H1 (cell line): Measurements from ENCODE around the gene TMIGD2. TPM values are rescaled to one million over a fixed set of nuclear protein-coding genes. Genes with fewer than 3 reads are reported as not detected.

Source experiments
- CTCF ChIA-PET: fragments of 300-600 bp; sonication (Branson Sonifier 250); formaldehyde crosslinking; loops from one replicate; lab custom pipeline; 2021; ENCODE audit not compliant: partially characterized antibody; lab: Charles Lee
- POLR2A ChIA-PET: fragments of 300-600 bp; sonication (Branson Sonifier 250); formaldehyde crosslinking; loops from one replicate; lab custom pipeline; 2021; ENCODE audit warnings: inconsistent platforms; ENCODE audit not compliant: partially characterized antibody; lab: Charles Lee
- DNase-seq, 2 experiments: peaks; one replicate each; pipeline versions ENCODE4 v3.0.0 to v3.0.0-alpha.2; 2010 to 2022; ENCODE audit warnings: low spot score in 2 of 2, low read depth in 1 of 2, mixed read lengths in 1 of 2
- FAIRE-seq: peaks from 2 replicates; lab custom pipeline; 2011; peaks lifted over from hg19 to GRCh38; lab: Jason Lieb, UNC
- H2AFZ ChIP-seq: 2 replicates; pipeline ENCODE4 v1.8.1; 2012; ENCODE audit warnings: low read length, inconsistent platforms
- H2AK5ac ChIP-seq: 2 replicates; pipeline ENCODE4 v1.6.1; 2013; ENCODE audit warnings: low read depth, low read length
- H2BK120ac ChIP-seq: replicated peaks from 2 replicates; pipeline ENCODE3; 2013; ENCODE audit warnings: low read depth, low read length, inconsistent platforms
- H2BK12ac ChIP-seq: 2 replicates; pipeline ENCODE4 v1.6.1; 2013; ENCODE audit warnings: low read depth, low read length
- H2BK15ac ChIP-seq: 2 replicates; pipeline ENCODE4 v1.6.1; 2013; ENCODE audit warnings: low read length
- H2BK20ac ChIP-seq: 2 replicates; pipeline ENCODE4 v1.6.1; 2013; ENCODE audit warnings: low read length
- H2BK5ac ChIP-seq: 2 replicates; pipeline ENCODE4 v1.6.1; 2013; ENCODE audit warnings: low read depth, low read length
- H3K14ac ChIP-seq: 2 replicates; pipeline ENCODE4 v1.6.1; 2013; ENCODE audit warnings: inconsistent platforms; ENCODE audit not compliant: insufficient read length
- H3K18ac ChIP-seq: 2 replicates; pipeline ENCODE4 v1.6.1; 2013; ENCODE audit warnings: low read length; ENCODE audit errors: extremely low read depth
- H3K23ac ChIP-seq: 2 replicates; pipeline ENCODE4 v1.6.1; 2013; ENCODE audit warnings: inconsistent platforms; ENCODE audit not compliant: insufficient read length
- H3K23me2 ChIP-seq: 2 replicates; pipeline ENCODE4 v1.6.1; 2013; ENCODE audit warnings: low read depth, low read length
- H3K27ac ChIP-seq: 2 replicates; pipeline ENCODE4 v1.6.1; 2011; ENCODE audit warnings: low read depth, low read length, inconsistent platforms
- H3K27me3 ChIP-seq, 4 experiments: replicated peaks in 1 of 4; 1 replicate in 1 of 4; 2 replicates in 3 of 4; pipeline versions ENCODE4 v1.6.1 to v1.8.1; 2011 to 2013; ENCODE audit warnings: low read length in 3 of 4, mild to moderate bottlenecking in 3 of 4, inconsistent platforms in 2 of 4, mixed read lengths in 2 of 4, moderate library complexity in 1 of 4; ENCODE audit not compliant: control insufficient read depth in 3 of 4, insufficient read depth in 3 of 4; ENCODE audit errors: extremely low read depth in 1 of 4
- H3K36me3 ChIP-seq, 4 experiments: 2 replicates each; pipeline versions ENCODE4 v1.6.1 to v1.8.1; 2011 to 2013; ENCODE audit warnings: mild to moderate bottlenecking in 4 of 4, low read length in 3 of 4, moderate library complexity in 2 of 4, control low read depth in 1 of 4, inconsistent platforms in 1 of 4; ENCODE audit not compliant: insufficient read depth in 4 of 4, control insufficient read depth in 2 of 4
- H3K4ac ChIP-seq: replicated peaks from 2 replicates; pipeline ENCODE3; 2013; ENCODE audit warnings: low read length, low read depth, mixed read lengths, inconsistent platforms; ENCODE audit not compliant: insufficient read length
- H3K4me1 ChIP-seq, 4 experiments: replicated peaks in 1 of 4; 1 replicate in 1 of 4; 2 replicates in 3 of 4; pipeline versions ENCODE4 v1.6.1 to v1.8.1; 2011 to 2013; ENCODE audit warnings: low read length in 3 of 4, inconsistent platforms in 2 of 4, mixed read lengths in 1 of 4; ENCODE audit not compliant: insufficient read depth in 4 of 4, control insufficient read depth in 3 of 4
- H3K4me2 ChIP-seq, 2 experiments: 2 replicates each; pipeline versions ENCODE4 v1.6.1 to v1.8.1; 2011 to 2013; ENCODE audit warnings: low read depth in 2 of 2, low read length in 2 of 2, control low read depth in 1 of 2, inconsistent platforms in 1 of 2, mild to moderate bottlenecking in 1 of 2; ENCODE audit not compliant: insufficient read depth in 1 of 2
- H3K4me3 ChIP-seq, 4 experiments: fragments of 200-600, 300-600 bp in 1 of 4; sonication (generic), shearing (Covaris generic), sonication (Bioruptor Twin) in 1 of 4; 2 replicates each; pipeline versions ENCODE4 v1.5.1 to v1.8.1; 2011 to 2016; ENCODE audit warnings: low read length in 4 of 4, low read depth in 3 of 4, control low read depth in 2 of 4, inconsistent platforms in 2 of 4, mild to moderate bottlenecking in 2 of 4, mixed read lengths in 1 of 4, moderate library complexity in 1 of 4; ENCODE audit not compliant: insufficient read depth in 2 of 4; ENCODE audit errors: extremely low read depth in 1 of 4
- H3K56ac ChIP-seq: replicated peaks from 2 replicates; pipeline ENCODE3; 2013; ENCODE audit warnings: low read depth, mild to moderate bottlenecking, mixed read lengths, low read length, inconsistent platforms; ENCODE audit not compliant: insufficient read length
- H3K79me1 ChIP-seq: 2 replicates; pipeline ENCODE4 v1.6.1; 2013; ENCODE audit warnings: low read depth, low read length, control low read depth
- H3K79me2 ChIP-seq, 2 experiments: 2 replicates each; pipeline versions ENCODE4 v1.6.1 to v1.8.1; 2012 to 2013; ENCODE audit warnings: low read length in 2 of 2, mild to moderate bottlenecking in 2 of 2, inconsistent platforms in 1 of 2; ENCODE audit not compliant: insufficient read depth in 2 of 2, control insufficient read depth in 1 of 2
- H3K9ac ChIP-seq, 4 experiments: replicated peaks in 1 of 4; 1 replicate in 1 of 4; 2 replicates in 3 of 4; pipeline versions ENCODE4 v1.6.1 to v1.8.1; 2011 to 2013; ENCODE audit warnings: low read depth in 3 of 4, low read length in 3 of 4, control low read depth in 2 of 4, mild to moderate bottlenecking in 2 of 4, moderate library complexity in 2 of 4, inconsistent platforms in 1 of 4; ENCODE audit errors: extremely low read depth in 1 of 4
- H3K9me3 ChIP-seq, 2 experiments: 2 replicates each; pipeline versions ENCODE4 v1.6.1 to v1.8.1; 2012 to 2013; ENCODE audit warnings: mild to moderate bottlenecking in 2 of 2, moderate library complexity in 2 of 2, control low read depth in 1 of 2, inconsistent platforms in 1 of 2, low read depth in 1 of 2, low read length in 1 of 2, mixed read lengths in 1 of 2; ENCODE audit not compliant: insufficient read depth in 2 of 2
- H4K20me1 ChIP-seq, 2 experiments: replicated peaks in 1 of 2; 2 replicates each; pipeline versions ENCODE3 to v1.8.1; 2011 to 2013; ENCODE audit warnings: inconsistent platforms in 2 of 2, low read length in 2 of 2, mild to moderate bottlenecking in 1 of 2; ENCODE audit not compliant: insufficient read depth in 2 of 2, control insufficient read depth in 1 of 2
- H4K5ac ChIP-seq: 2 replicates; pipeline ENCODE4 v1.6.1; 2013; ENCODE audit warnings: low read length, low read depth, mixed read lengths, inconsistent platforms; ENCODE audit not compliant: insufficient read length
- H4K8ac ChIP-seq: 2 replicates; pipeline ENCODE4 v1.8.0; 2013; ENCODE audit warnings: mild to moderate bottlenecking, moderate library complexity, low read length, inconsistent platforms; ENCODE audit not compliant: insufficient read depth; ENCODE audit errors: extremely low read depth
- H4K91ac ChIP-seq: replicated peaks from 2 replicates; pipeline ENCODE3; 2013; ENCODE audit warnings: low read length, mixed read lengths, inconsistent platforms; ENCODE audit not compliant: insufficient read length
- CREB1 ChIP-seq: IDR thresholded peaks from 2 replicates; pipeline ENCODE4 v1.6.1; 2012; ENCODE audit warnings: inconsistent platforms
- HDAC2 ChIP-seq, 2 experiments: fragments of 300-600 bp in 1 of 2; sonication (generic) in 1 of 2; IDR thresholded peaks; 2 replicates each; pipeline ENCODE4 v1.6.1; 2011 to 2012; ENCODE audit warnings: low read depth in 2 of 2, low read length in 2 of 2, mild to moderate bottlenecking in 2 of 2, moderate library complexity in 2 of 2, borderline replicate concordance in 1 of 2, inconsistent platforms in 1 of 2
- HDAC6 ChIP-seq: IDR thresholded peaks from one replicate; pipeline ENCODE4 v1.7.1; 2012; ENCODE audit warnings: low read depth, mild to moderate bottlenecking, inconsistent platforms, low read length, moderate library complexity
- JUND ChIP-seq: IDR thresholded peaks from 2 replicates; pipeline ENCODE4 v1.6.1; 2011; ENCODE audit warnings: mild to moderate bottlenecking, improper control_type of control experiment, low read length
- PHF8 ChIP-seq: fragments of 200-600 bp; sonication (generic); conservative IDR thresholded peaks from 2 replicates; pipeline ENCODE4 v1.7.1; 2012; ENCODE audit warnings: low read depth, mild to moderate bottlenecking, inconsistent platforms, low read length, moderate library complexity
- RAD21 ChIP-seq, 2 experiments: IDR thresholded peaks in 1 of 2; conservative IDR thresholded peaks in 1 of 2; 2 replicates each; pipeline ENCODE4 v1.6.1; 2011; ENCODE audit warnings: low read depth in 2 of 2, low read length in 2 of 2, improper control_type of control experiment in 1 of 2, inconsistent platforms in 1 of 2, mild to moderate bottlenecking in 1 of 2, moderate library complexity in 1 of 2
- RFX5 ChIP-seq: IDR thresholded peaks from 2 replicates; pipeline ENCODE4 v1.6.1; 2011; ENCODE audit warnings: low read depth, low read length, improper control_type of control experiment, borderline replicate concordance
- WGBS, 2 experiments: shearing (Covaris generic) in 1 of 2; methylation state at CpG; one replicate each; pipeline versions ENCODE4 v1.1.6 to v1.1.7; 2013 to 2015; ENCODE audit warnings: low lambda C conversion rate in 2 of 2, mixed read lengths in 2 of 2, inconsistent platforms in 1 of 2, low coverage in 1 of 2, missing lambda C conversion rate in 1 of 2; ENCODE audit not compliant: insufficient replicate concordance in 2 of 2, insufficient coverage in 1 of 2, insufficient read length in 1 of 2; ENCODE audit errors: extremely low coverage in 1 of 2, missing lambda C conversion rate in 1 of 2; 5-methylcytosine and 5-hydroxymethylcytosine counted together
- polyA plus RNA-seq, 7 experiments: library from polyadenylated mRNA; depleted of rRNA in 3 of 7; stranded (reverse) in 5 of 7; unstranded in 2 of 7; fragments of >200 nt in 5 of 7; fragments of 200-250 nt in 2 of 7; gene quantifications; 1 replicate in 5 of 7; 2 replicates in 1 of 7; 4 replicates in 1 of 7; pipeline versions ENCODE4 v1.2.1 to v1.2.3, GENCODE V29; 2011 to 2013; ENCODE audit warnings: missing spikeins in 2 of 7, mixed read lengths in 2 of 7
- total RNA-seq: library from RNA; stranded (reverse); fragmentation: NEBNext Ultra II Directional; extraction: Animal tissue kit (Norgen Biotek cat#: 25700); gene quantifications from 2 replicates; pipeline ENCODE4 v1.2.1, GENCODE V29; 2021
- TF ChIP-seq, protein P1 (sequence below): IDR thresholded peaks from 2 replicates; pipeline ENCODE4 v1.6.1; 2012; ENCODE audit warnings: low read length, inconsistent platforms

Gene TMIGD2
- total and polyA plus RNA-seq, 2 of the 8 experiments (the other 6 are each of a cell fraction or from before 2014, with no cell fraction given), result 0.39 to 0.41 TPM

DNA sequence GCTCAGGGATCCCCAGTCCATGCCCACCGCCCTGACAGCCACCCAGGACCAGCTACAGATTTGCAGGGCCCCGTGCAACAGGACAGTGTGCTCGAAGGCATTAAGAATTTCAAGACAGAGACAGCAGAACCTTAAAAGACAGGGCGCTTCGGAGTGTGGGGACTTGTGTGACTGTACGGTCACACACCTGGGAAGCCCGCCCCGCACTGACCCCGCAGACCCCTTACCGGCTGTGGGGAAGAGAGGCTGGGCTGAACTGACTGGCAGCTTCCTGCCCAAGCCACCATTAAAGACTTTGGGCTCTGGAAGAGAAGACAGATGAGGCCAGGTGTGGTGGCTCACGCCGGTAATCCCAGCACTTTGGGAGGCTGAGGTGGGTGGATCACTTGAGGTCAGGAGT lies 22.0 kb upstream of the TMIGD2 start:
- peaks cover 0 to under 1% of the 10 kb centered on the region in 2 experiments; a peak in 1 of 4 replicates for H3K9me3 ChIP-seq
- H3K4me2 ChIP-seq, result no peak overlapping the region
- peaks cover 4 to 11% of the 10 kb centered on the region in 2 experiments for H4K20me1 ChIP-seq
- H4K91ac ChIP-seq, result no peak overlapping the region
- H3K9ac ChIP-seq, result no peak overlapping the region
- H2BK15ac ChIP-seq, result no peak overlapping the region
- H3K23ac ChIP-seq, result no peak overlapping the region
- H3K27me3 ChIP-seq, result no peaks in the 10 kb centered on the region
- no peak overlapping the region for H4K8ac ChIP-seq
- no peaks in the 10 kb centered on the region for H3K79me1 ChIP-seq
- ChIA-PET CTCF (interaction anchor here (1.4 to 8.2 kb wide), 2 partner anchors 29 to 57 kb away, joined by 3 to 71 read pairs; no protein-coding TSS in a partner anchor), POLR2A (interaction anchor here (2.5 to 7.4 kb wide), 3 partner anchors 14 to 18 kb away, joined by 8 to 86 read pairs (median 25); partner anchors contain the start of genes FSD1 and MPND)
- FAIRE-seq (no peak), DNase-seq (no peak)
- WGBS, 2 experiments, result 93% methylated on average over 12 of the region's 12 CpGs; no CpG with 5 or more reads in 1 of the 2 experiments
- H3K4ac ChIP-seq, result no peak overlapping the region
- TF ChIP-seq RAD21 (IDR thresholded peaks at IDR 0.05 in 1 of 2, conservative IDR thresholded peaks at IDR 0.05 in 1 of 2; ENCODE audit: low read depth in 2 of 2, low read length in 2 of 2), result no peak
- no peak for TF ChIP-seq HDAC2 (IDR thresholded peaks at IDR 0.05; ENCODE audit: borderline replicate concordance in 1 of 2, low read depth in 2 of 2, low read length in 2 of 2)
- TF ChIP-seq RFX5, result no peak
- TF ChIP-seq JUND, result no peak
- TF ChIP-seq, protein P1, sequence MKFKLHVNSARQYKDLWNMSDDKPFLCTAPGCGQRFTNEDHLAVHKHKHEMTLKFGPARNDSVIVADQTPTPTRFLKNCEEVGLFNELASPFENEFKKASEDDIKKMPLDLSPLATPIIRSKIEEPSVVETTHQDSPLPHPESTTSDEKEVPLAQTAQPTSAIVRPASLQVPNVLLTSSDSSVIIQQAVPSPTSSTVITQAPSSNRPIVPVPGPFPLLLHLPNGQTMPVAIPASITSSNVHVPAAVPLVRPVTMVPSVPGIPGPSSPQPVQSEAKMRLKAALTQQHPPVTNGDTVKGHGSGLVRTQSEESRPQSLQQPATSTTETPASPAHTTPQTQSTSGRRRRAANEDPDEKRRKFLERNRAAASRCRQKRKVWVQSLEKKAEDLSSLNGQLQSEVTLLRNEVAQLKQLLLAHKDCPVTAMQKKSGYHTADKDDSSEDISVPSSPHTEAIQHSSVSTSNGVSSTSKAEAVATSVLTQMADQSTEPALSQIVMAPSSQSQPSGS, result no peak
- TF ChIP-seq CREB1, result no peak
- no peak for TF ChIP-seq HDAC6
- TF ChIP-seq PHF8, result no peak
- H2BK12ac ChIP-seq, result no peak overlapping the region
- no peak overlapping the region for H2BK20ac ChIP-seq
- no peak overlapping the region for H3K18ac ChIP-seq
- H3K23me2 ChIP-seq, result peaks cover 12% of the 10 kb centered on the region; the same call in 1 of the 2 replicates
- no peak overlapping the region for H3K27ac ChIP-seq
- H2AFZ ChIP-seq, result no peak overlapping the region
- H4K5ac ChIP-seq, result no peak overlapping the region
- no peak overlapping the region for H3K14ac ChIP-seq
- no peak overlapping the region for H3K4me3 ChIP-seq
- H3K36me3 ChIP-seq, result peaks cover 0 to 16% (median 0%) of the 10 kb centered on the region in 4 experiments; a peak in 2 of 8 replicates
- H2BK120ac ChIP-seq, result no peak overlapping the region
- H2BK5ac ChIP-seq, result no peak overlapping the region
- H3K56ac ChIP-seq, result no peak overlapping the region
- H3K79me2 ChIP-seq, result no peaks in the 10 kb centered on the region
- H3K4me1 ChIP-seq, result peaks cover 0 to 4% (median 2%) of the 10 kb centered on the region in 4 experiments; a peak in 4 of 7 replicates
- H2AK5ac ChIP-seq, result no peak overlapping the region
